ENCODE data around the gene SLCO2B1.

- TF ChIP-seq CTCF (IDR thresholded peaks at IDR 0.05; ENCODE audit: borderline replicate concordance, extremely low read depth, low read length, poor library complexity, severe bottlenecking) = no peak
- TF ChIP-seq EZH2 (IDR thresholded peaks at IDR 0.05; ENCODE audit: borderline replicate concordance, low read depth, low read length, severe bottlenecking) = no peak
These were observed 14.8 kb downstream of the SLCO2B1 start for GRCh38 chr11:75165721-75166120.
